Liver (tissue), 9 donors: ENCODE measurements around the gene MXRA8. TPM values are rescaled to one million over a fixed set of nuclear protein-coding genes. Genes with fewer than 3 reads are reported as not detected.

ENCODE experiments used
- DNase-seq: peaks from one replicate; pipeline ENCODE4 v3.0.0-alpha.2; 2017; ENCODE audit warnings: low spot score
- H3K27ac ChIP-seq, 2 donors: one replicate each; pipeline ENCODE4 v1.7.0; 2013; ENCODE audit warnings: inconsistent platforms in 2 of 2, low read length in 2 of 2, control low read depth in 1 of 2, low read depth in 1 of 2, mild to moderate bottlenecking in 1 of 2
- H3K27me3 ChIP-seq, 4 donors: one replicate each; pipeline versions ENCODE4 v1.6.1 to v1.7.0; 2013; ENCODE audit warnings: low read length in 3 of 4, inconsistent platforms in 1 of 4, mild to moderate bottlenecking in 1 of 4, moderate library complexity in 1 of 4; ENCODE audit not compliant: control insufficient read depth in 4 of 4, insufficient read depth in 4 of 4
- H3K36me3 ChIP-seq, 4 donors: one replicate each; pipeline versions ENCODE4 v1.6.1 to v1.7.0; 2013; ENCODE audit warnings: low read length in 3 of 4, mild to moderate bottlenecking in 3 of 4, low read depth in 1 of 4, moderate library complexity in 1 of 4; ENCODE audit not compliant: control insufficient read depth in 4 of 4, insufficient read depth in 3 of 4
- H3K4me1 ChIP-seq, 4 donors: one replicate each; pipeline versions ENCODE4 v1.6.1 to v1.7.0; 2013; ENCODE audit warnings: low read length in 3 of 4, mild to moderate bottlenecking in 3 of 4, moderate library complexity in 1 of 4; ENCODE audit not compliant: control insufficient read depth in 4 of 4, insufficient read depth in 4 of 4
- H3K4me3 ChIP-seq, 3 donors: one replicate each; pipeline versions ENCODE4 v1.6.1 to v1.7.0; 2013; ENCODE audit warnings: low read length in 3 of 3, control low read depth in 1 of 3, low read depth in 1 of 3, mild to moderate bottlenecking in 1 of 3
- H3K9ac ChIP-seq, 2 donors: one replicate each; pipeline ENCODE4 v1.7.0; 2013; ENCODE audit warnings: low read length in 2 of 2, mild to moderate bottlenecking in 2 of 2, moderate library complexity in 2 of 2, control low read depth in 1 of 2, low read depth in 1 of 2
- H3K9me3 ChIP-seq, 4 donors: one replicate each; pipeline versions ENCODE4 v1.6.1 to v1.7.0; 2013; ENCODE audit warnings: low read length in 3 of 4; ENCODE audit not compliant: control insufficient read depth in 4 of 4
- EGR1 ChIP-seq, 2 donors: IDR thresholded peaks; 2 replicates each; pipeline ENCODE4 v1.6.1; 2016 to 2018; ENCODE audit warnings: antibody characterized with exemption in 2 of 2, low read depth in 2 of 2
- FOXA1 ChIP-seq: IDR thresholded peaks from 2 replicates; pipeline ENCODE4 v1.6.1; 2016; ENCODE audit warnings: antibody characterized with exemption
- FOXA2 ChIP-seq: IDR thresholded peaks from 2 replicates; pipeline ENCODE4 v1.6.1; 2016; ENCODE audit warnings: antibody characterized with exemption
- GABPA ChIP-seq, 2 donors: IDR thresholded peaks in 1 of 2; conservative IDR thresholded peaks in 1 of 2; 2 replicates each; pipeline ENCODE4 v1.6.1; 2016; ENCODE audit warnings: antibody characterized with exemption in 2 of 2, mild to moderate bottlenecking in 1 of 2, moderate library complexity in 1 of 2
- HNF4A ChIP-seq, 2 donors: conservative IDR thresholded peaks; 2 replicates each; pipeline ENCODE4 v1.6.1; 2016; ENCODE audit warnings: antibody characterized with exemption in 2 of 2, mild to moderate bottlenecking in 2 of 2
- HNF4G ChIP-seq: IDR thresholded peaks from 2 replicates; pipeline ENCODE4 v1.6.1; 2016; ENCODE audit warnings: antibody characterized with exemption
- JUND ChIP-seq, 2 donors: IDR thresholded peaks; 2 replicates each; pipeline ENCODE4 v1.6.1; 2016; ENCODE audit warnings: antibody characterized with exemption in 2 of 2
- NR2F2 ChIP-seq: IDR thresholded peaks from 2 replicates; pipeline ENCODE4 v1.6.1; 2016; ENCODE audit warnings: antibody characterized with exemption
- RAD21 ChIP-seq, 2 donors: IDR thresholded peaks; 2 replicates each; pipeline ENCODE4 v1.6.1; 2016; ENCODE audit warnings: antibody characterized with exemption in 2 of 2, mild to moderate bottlenecking in 2 of 2
- RXRA ChIP-seq, 2 donors: IDR thresholded peaks; 2 replicates each; pipeline ENCODE4 v1.6.1; 2017 to 2018; ENCODE audit warnings: antibody characterized with exemption in 2 of 2, mild to moderate bottlenecking in 1 of 2
- SP1 ChIP-seq: IDR thresholded peaks from 2 replicates; pipeline ENCODE4 v1.6.1; 2018; ENCODE audit warnings: antibody characterized with exemption, mild to moderate bottlenecking
- TAF1 ChIP-seq: conservative IDR thresholded peaks from 2 replicates; pipeline ENCODE4 v1.6.1; 2016; ENCODE audit warnings: antibody characterized with exemption, mild to moderate bottlenecking
- YY1 ChIP-seq: IDR thresholded peaks from 2 replicates; pipeline ENCODE4 v1.6.1; 2016; ENCODE audit warnings: antibody characterized with exemption, mild to moderate bottlenecking
- WGBS: extraction: QIAGEN DNeasy Blood & Tissue Kit; methylation state at CpG from one replicate; pipeline ENCODE4 v1.1.7; 2013; 5-methylcytosine and 5-hydroxymethylcytosine counted together
- polyA plus RNA-seq, 2 donors: library from polyadenylated mRNA; stranded (reverse) in 1 of 2; unstranded in 1 of 2; fragments of 200-250 nt in 1 of 2; fragments of >200 nt in 1 of 2; fragmentation: Nextera tagmentation in 1 of 2; extraction: Ambion mirVana in 1 of 2; gene quantifications; one replicate each; pipeline versions ENCODE4 v1.2.1 to v1.2.3, GENCODE V29; 2013 to 2015
- total RNA-seq, 2 donors: library from RNA; depleted of rRNA; stranded (reverse); fragments of >200 nt; gene quantifications; one replicate each; pipeline ENCODE4 v1.2.3, GENCODE V29; 2014
- TF ChIP-seq, protein P1 (sequence below): IDR thresholded peaks from 2 replicates; pipeline ENCODE4 v1.6.1; 2016; ENCODE audit warnings: antibody characterized with exemption
- TF ChIP-seq, protein P2 (sequence below): IDR thresholded peaks from 2 replicates; pipeline ENCODE4 v1.6.1; 2016; ENCODE audit warnings: antibody characterized with exemption
- TF ChIP-seq, protein P3 (sequence below): fragments of 150-350 bp; IDR thresholded peaks from 2 replicates; pipeline ENCODE4 v1.5.1; 2017; ENCODE audit warnings: improper control_type of control experiment, low read depth, low read length; ENCODE audit not compliant: missing input control
- TF ChIP-seq, protein P4 (sequence below): IDR thresholded peaks from 2 replicates; pipeline ENCODE4 v1.6.1; 2016; ENCODE audit warnings: antibody characterized with exemption, mild to moderate bottlenecking
- TF ChIP-seq, protein P5 (sequence below): IDR thresholded peaks from 2 replicates; pipeline ENCODE4 v1.6.1; 2016; ENCODE audit warnings: antibody characterized with exemption
- donor health status: healthy.
- donor health status: healthy.
- donor health status: healthy.
- donor health status: healthy.
- donor health status: healthy.

Gene MXRA8
- total and polyA plus RNA-seq, 4 donors: 1.8 to 5.9 (median 4.2) TPM

DNA sequence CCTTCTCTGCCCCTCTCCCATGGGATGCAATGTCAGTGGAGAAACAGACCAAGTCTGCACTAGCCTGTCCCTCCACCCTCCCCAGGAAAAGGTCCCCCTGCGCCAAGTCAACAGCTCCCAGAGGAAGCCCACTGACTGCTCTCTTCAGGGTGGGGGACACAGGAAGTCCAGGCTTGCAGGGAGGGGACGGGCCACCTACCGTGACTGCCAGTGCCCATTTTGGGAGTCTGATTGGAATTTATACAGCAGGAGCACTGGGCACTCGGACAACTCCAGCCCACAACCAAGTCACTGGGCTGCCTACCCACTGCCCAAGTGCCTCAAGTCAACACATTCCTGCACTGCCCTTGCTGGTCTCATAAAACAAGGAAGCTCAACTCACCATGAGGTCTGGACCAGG is 34.7 kb upstream of the MXRA8 start:
- H3K9me3 ChIP-seq: no peaks in the 10 kb centered on the region
- no peak for DNase-seq
- WGBS: 92% methylated on average over 4 of the region's 4 CpGs
- H3K36me3 ChIP-seq: peaks cover 35 to 81% (median 64%) of the 10 kb centered on the region in 4 donors
- peaks cover 2 to 12% (median 9%) of the 10 kb centered on the region in 4 donors for H3K4me1 ChIP-seq
- H3K4me3 ChIP-seq: no peak overlapping the region
- no peak overlapping the region for H3K9ac ChIP-seq
- no peak overlapping the region for H3K27ac ChIP-seq
- TF ChIP-seq FOXA2 (no peak), FOXA1 (no peak), YY1 (no peak), JUND (IDR thresholded peaks at IDR 0.05) (no peak), HNF4G (no peak), RXRA (IDR thresholded peaks at IDR 0.05) (no peak), SP1 (no peak)
- TF ChIP-seq, protein P1, sequence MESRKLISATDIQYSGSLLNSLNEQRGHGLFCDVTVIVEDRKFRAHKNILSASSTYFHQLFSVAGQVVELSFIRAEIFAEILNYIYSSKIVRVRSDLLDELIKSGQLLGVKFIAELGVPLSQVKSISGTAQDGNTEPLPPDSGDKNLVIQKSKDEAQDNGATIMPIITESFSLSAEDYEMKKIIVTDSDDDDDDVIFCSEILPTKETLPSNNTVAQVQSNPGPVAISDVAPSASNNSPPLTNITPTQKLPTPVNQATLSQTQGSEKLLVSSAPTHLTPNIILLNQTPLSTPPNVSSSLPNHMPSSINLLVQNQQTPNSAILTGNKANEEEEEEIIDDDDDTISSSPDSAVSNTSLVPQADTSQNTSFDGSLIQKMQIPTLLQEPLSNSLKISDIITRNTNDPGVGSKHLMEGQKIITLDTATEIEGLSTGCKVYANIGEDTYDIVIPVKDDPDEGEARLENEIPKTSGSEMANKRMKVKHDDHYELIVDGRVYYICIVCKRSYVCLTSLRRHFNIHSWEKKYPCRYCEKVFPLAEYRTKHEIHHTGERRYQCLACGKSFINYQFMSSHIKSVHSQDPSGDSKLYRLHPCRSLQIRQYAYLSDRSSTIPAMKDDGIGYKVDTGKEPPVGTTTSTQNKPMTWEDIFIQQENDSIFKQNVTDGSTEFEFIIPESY: no peak
- TF ChIP-seq, protein P2, sequence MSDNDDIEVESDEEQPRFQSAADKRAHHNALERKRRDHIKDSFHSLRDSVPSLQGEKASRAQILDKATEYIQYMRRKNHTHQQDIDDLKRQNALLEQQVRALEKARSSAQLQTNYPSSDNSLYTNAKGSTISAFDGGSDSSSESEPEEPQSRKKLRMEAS: no peak
- TF ChIP-seq, protein P3, sequence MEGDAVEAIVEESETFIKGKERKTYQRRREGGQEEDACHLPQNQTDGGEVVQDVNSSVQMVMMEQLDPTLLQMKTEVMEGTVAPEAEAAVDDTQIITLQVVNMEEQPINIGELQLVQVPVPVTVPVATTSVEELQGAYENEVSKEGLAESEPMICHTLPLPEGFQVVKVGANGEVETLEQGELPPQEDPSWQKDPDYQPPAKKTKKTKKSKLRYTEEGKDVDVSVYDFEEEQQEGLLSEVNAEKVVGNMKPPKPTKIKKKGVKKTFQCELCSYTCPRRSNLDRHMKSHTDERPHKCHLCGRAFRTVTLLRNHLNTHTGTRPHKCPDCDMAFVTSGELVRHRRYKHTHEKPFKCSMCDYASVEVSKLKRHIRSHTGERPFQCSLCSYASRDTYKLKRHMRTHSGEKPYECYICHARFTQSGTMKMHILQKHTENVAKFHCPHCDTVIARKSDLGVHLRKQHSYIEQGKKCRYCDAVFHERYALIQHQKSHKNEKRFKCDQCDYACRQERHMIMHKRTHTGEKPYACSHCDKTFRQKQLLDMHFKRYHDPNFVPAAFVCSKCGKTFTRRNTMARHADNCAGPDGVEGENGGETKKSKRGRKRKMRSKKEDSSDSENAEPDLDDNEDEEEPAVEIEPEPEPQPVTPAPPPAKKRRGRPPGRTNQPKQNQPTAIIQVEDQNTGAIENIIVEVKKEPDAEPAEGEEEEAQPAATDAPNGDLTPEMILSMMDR: no peak
- H3K27me3 ChIP-seq: no peaks in the 10 kb centered on the region

DNA sequence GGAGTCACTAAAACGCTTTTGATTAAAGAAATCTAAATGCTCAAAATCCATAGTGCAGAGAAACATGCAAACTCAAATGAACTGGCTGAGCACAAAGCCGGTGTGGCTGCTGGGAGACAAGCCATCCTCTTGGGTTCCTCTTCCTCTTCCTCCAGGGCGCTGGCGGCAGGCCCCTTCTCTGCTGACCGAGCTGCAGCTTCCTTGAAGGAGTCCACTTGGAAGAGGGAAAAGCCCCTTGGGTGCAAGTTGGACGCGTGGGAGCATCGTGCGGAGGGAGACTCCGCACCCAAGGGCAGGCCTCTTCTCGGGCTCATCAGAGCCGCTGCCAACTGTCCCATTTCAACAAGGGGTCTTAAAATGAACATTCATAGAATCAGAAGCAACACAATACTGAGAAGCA is 32.9 kb upstream of the MXRA8 start:
- H3K4me1 ChIP-seq: no peaks in the 10 kb centered on the region
- H3K9me3 ChIP-seq: no peaks in the 10 kb centered on the region
- no peak overlapping the region for H3K9ac ChIP-seq
- no peak overlapping the region for H3K4me3 ChIP-seq
- 90% methylated on average over 12 of the region's 12 CpGs for WGBS
- DNase-seq: no peak
- H3K36me3 ChIP-seq: peaks cover 46 to 89% (median 72%) of the 10 kb centered on the region in 4 donors
- TF ChIP-seq, protein P2: no peak
- TF ChIP-seq JUND (IDR thresholded peaks at IDR 0.05): no peak
- TF ChIP-seq, protein P1: no peak
- no peak for TF ChIP-seq RXRA (IDR thresholded peaks at IDR 0.05)
- TF ChIP-seq TAF1: no peak
- TF ChIP-seq HNF4G: no peak
- TF ChIP-seq, protein P4, sequence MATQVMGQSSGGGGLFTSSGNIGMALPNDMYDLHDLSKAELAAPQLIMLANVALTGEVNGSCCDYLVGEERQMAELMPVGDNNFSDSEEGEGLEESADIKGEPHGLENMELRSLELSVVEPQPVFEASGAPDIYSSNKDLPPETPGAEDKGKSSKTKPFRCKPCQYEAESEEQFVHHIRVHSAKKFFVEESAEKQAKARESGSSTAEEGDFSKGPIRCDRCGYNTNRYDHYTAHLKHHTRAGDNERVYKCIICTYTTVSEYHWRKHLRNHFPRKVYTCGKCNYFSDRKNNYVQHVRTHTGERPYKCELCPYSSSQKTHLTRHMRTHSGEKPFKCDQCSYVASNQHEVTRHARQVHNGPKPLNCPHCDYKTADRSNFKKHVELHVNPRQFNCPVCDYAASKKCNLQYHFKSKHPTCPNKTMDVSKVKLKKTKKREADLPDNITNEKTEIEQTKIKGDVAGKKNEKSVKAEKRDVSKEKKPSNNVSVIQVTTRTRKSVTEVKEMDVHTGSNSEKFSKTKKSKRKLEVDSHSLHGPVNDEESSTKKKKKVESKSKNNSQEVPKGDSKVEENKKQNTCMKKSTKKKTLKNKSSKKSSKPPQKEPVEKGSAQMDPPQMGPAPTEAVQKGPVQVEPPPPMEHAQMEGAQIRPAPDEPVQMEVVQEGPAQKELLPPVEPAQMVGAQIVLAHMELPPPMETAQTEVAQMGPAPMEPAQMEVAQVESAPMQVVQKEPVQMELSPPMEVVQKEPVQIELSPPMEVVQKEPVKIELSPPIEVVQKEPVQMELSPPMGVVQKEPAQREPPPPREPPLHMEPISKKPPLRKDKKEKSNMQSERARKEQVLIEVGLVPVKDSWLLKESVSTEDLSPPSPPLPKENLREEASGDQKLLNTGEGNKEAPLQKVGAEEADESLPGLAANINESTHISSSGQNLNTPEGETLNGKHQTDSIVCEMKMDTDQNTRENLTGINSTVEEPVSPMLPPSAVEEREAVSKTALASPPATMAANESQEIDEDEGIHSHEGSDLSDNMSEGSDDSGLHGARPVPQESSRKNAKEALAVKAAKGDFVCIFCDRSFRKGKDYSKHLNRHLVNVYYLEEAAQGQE: no peak
- no peak for TF ChIP-seq EGR1 (IDR thresholded peaks at IDR 0.05; ENCODE audit: low read depth in 2 of 2)
- no peak for TF ChIP-seq NR2F2
- TF ChIP-seq, protein P3: no peak
- TF ChIP-seq, protein P5, sequence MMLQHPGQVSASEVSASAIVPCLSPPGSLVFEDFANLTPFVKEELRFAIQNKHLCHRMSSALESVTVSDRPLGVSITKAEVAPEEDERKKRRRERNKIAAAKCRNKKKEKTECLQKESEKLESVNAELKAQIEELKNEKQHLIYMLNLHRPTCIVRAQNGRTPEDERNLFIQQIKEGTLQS: no peak
- TF ChIP-seq RAD21 (IDR thresholded peaks at IDR 0.05): no peak
- TF ChIP-seq FOXA2: no peak
- TF ChIP-seq FOXA1: no peak
- no peak for TF ChIP-seq YY1
- TF ChIP-seq SP1: no peak
- no peak for TF ChIP-seq HNF4A (conservative IDR thresholded peaks at IDR 0.05)
- no peak for TF ChIP-seq GABPA (IDR thresholded peaks at IDR 0.05 in 1 of 2, conservative IDR thresholded peaks at IDR 0.05 in 1 of 2)
- no peak overlapping the region for H3K27ac ChIP-seq
- H3K27me3 ChIP-seq: no peaks in the 10 kb centered on the region
